CD14-positive monocyte (primary cell): ENCODE measurements around the gene TMEM144. TPM values are rescaled to one million over a fixed set of nuclear protein-coding genes. Genes with fewer than 3 reads are reported as not detected.

Experiments
- DNase-seq, 3 donors: peaks; one replicate each; pipeline ENCODE4 v3.0.0-alpha.2; 2011 to 2022
- H2AFZ ChIP-seq: 2 replicates; pipeline ENCODE4 v1.6.0; 2012; ENCODE audit warnings: mild to moderate bottlenecking, low read depth, low read length, inconsistent platforms; ENCODE audit not compliant: insufficient read depth, poor library complexity, severe bottlenecking
- H3K27ac ChIP-seq, 2 donors: 1 replicate in 1 of 2; 2 replicates in 1 of 2; pipeline ENCODE4 v1.5.1; 2012 to 2013; ENCODE audit warnings: low read length in 2 of 2, control low read depth in 1 of 2, inconsistent platforms in 1 of 2, low read depth in 1 of 2, mild to moderate bottlenecking in 1 of 2
- H3K27me3 ChIP-seq, 2 donors: one replicate each; pipeline versions ENCODE4 v1.6.0 to v1.6.1; 2011 to 2013; ENCODE audit warnings: low read length in 2 of 2; ENCODE audit not compliant: control insufficient read depth in 2 of 2, insufficient read depth in 2 of 2
- H3K36me3 ChIP-seq, 2 donors: replicated peaks in 1 of 2; 1 replicate in 1 of 2; 2 replicates in 1 of 2; pipeline versions ENCODE4 v1.5.1 to v1.6.1; 2012 to 2013; ENCODE audit warnings: low read length in 2 of 2, control low read depth in 1 of 2, inconsistent platforms in 1 of 2, mild to moderate bottlenecking in 1 of 2; ENCODE audit not compliant: insufficient read depth in 2 of 2, control insufficient read depth in 1 of 2
- H3K4me1 ChIP-seq, 2 donors: 1 replicate in 1 of 2; 2 replicates in 1 of 2; pipeline versions ENCODE4 v1.5.1 to v1.6.1; 2012 to 2013; ENCODE audit warnings: low read length in 2 of 2, control low read depth in 1 of 2, inconsistent platforms in 1 of 2, mild to moderate bottlenecking in 1 of 2, moderate library complexity in 1 of 2; ENCODE audit not compliant: insufficient read depth in 2 of 2, control insufficient read depth in 1 of 2
- H3K4me2 ChIP-seq: replicated peaks from 2 replicates; pipeline ENCODE3; 2012; ENCODE audit warnings: low read length, moderate library complexity, mild to moderate bottlenecking; ENCODE audit not compliant: poor library complexity, severe bottlenecking; ENCODE audit errors: extremely low read depth
- H3K4me3 ChIP-seq, 3 experiments: fragments of 200-600 bp in 1 of 3; sonication (generic) in 1 of 3; replicated peaks in 1 of 3; 1 replicate in 2 of 3; 2 replicates in 1 of 3; pipeline ENCODE4 v1.5.1; 2011 to 2013; ENCODE audit warnings: low read length in 3 of 3, mild to moderate bottlenecking in 3 of 3, control low read depth in 2 of 3, low read depth in 2 of 3, inconsistent platforms in 1 of 3, moderate library complexity in 1 of 3
- H3K79me2 ChIP-seq: 2 replicates; pipeline ENCODE4 v1.6.0; 2012; ENCODE audit warnings: mild to moderate bottlenecking, control low read depth, inconsistent platforms, low read length, moderate library complexity; ENCODE audit not compliant: insufficient read depth
- H3K9ac ChIP-seq: 2 replicates; pipeline ENCODE4 v1.6.0; 2017; ENCODE audit warnings: low read length, mild to moderate bottlenecking; ENCODE audit not compliant: insufficient read depth, poor library complexity, severe bottlenecking
- H3K9me3 ChIP-seq, 2 donors: replicated peaks in 1 of 2; 1 replicate in 1 of 2; 2 replicates in 1 of 2; pipeline versions ENCODE4 v1.5.1 to v1.6.1; 2012 to 2013; ENCODE audit warnings: low read length in 2 of 2, control low read depth in 1 of 2; ENCODE audit not compliant: control insufficient read depth in 1 of 2, insufficient read depth in 1 of 2
- H4K20me1 ChIP-seq: 2 replicates; pipeline ENCODE4 v1.6.0; 2012; ENCODE audit warnings: mild to moderate bottlenecking, low read length, control low read depth, moderate library complexity; ENCODE audit not compliant: insufficient read depth
- H3K27ac Mint-ChIP-seq, 7 donors: one replicate each; pipeline ENCODE4 v1.8.0; 2020; ENCODE audit warnings: mild to moderate bottlenecking in 7 of 7, mixed read lengths in 7 of 7, moderate library complexity in 6 of 7, inconsistent platforms in 2 of 7
- H3K27me3 Mint-ChIP-seq, 3 donors: one replicate each; pipeline ENCODE4 v1.8.0; 2021 to 2022; ENCODE audit warnings: low read depth in 3 of 3, mild to moderate bottlenecking in 3 of 3, mixed read lengths in 3 of 3, moderate library complexity in 3 of 3, inconsistent platforms in 1 of 3
- H3K36me3 Mint-ChIP-seq, 2 donors: one replicate each; pipeline ENCODE4 v1.8.0; 2020; ENCODE audit warnings: mixed read lengths in 2 of 2, inconsistent platforms in 1 of 2, mild to moderate bottlenecking in 1 of 2
- H3K4me1 Mint-ChIP-seq: one replicate; pipeline ENCODE4 v1.8.0; 2020; ENCODE audit warnings: mild to moderate bottlenecking, mixed read lengths
- H3K4me3 Mint-ChIP-seq, 2 donors: one replicate each; pipeline ENCODE4 v1.8.0; 2020; ENCODE audit warnings: mild to moderate bottlenecking in 2 of 2, mixed read lengths in 2 of 2, moderate library complexity in 1 of 2
- H3K9me3 Mint-ChIP-seq, 7 donors: one replicate each; pipeline ENCODE4 v1.8.0; 2020 to 2022; ENCODE audit warnings: mixed read lengths in 7 of 7, mild to moderate bottlenecking in 6 of 7, moderate library complexity in 6 of 7, inconsistent platforms in 2 of 7
- WGBS: methylation state at CpG from one replicate; pipeline ENCODE4 v1.1.5; 2013; ENCODE audit warnings: missing lambda C conversion rate; ENCODE audit not compliant: insufficient coverage; 5-methylcytosine and 5-hydroxymethylcytosine counted together
- intact Hi-C, 2 donors: fragments of 100-400 bp; cut with micrococcal nuclease; formaldehyde crosslinking; loops; one replicate each; pipeline versions ENCODE4 v1.15.0 to v1.15.1; 2023
- polyA plus RNA-seq, 3 donors: library from polyadenylated mRNA; depleted of rRNA in 1 of 3; unstranded in 2 of 3; stranded (reverse) in 1 of 3; fragments of 300-500 nt in 2 of 3; fragments of >200 nt in 1 of 3; fragmentation: Illumina TruSeq in 2 of 3; gene quantifications; 1 replicate in 2 of 3; 2 replicates in 1 of 3; pipeline ENCODE4 v1.2.3, GENCODE V29; 2012 to 2021
- TF ChIP-seq, protein P1 (sequence below): fragments of 200-600 bp; IDR thresholded peaks from one replicate; pipeline ENCODE4 v1.8.0; 2022; ENCODE audit warnings: antibody characterized with exemption, mild to moderate bottlenecking

Gene TMEM144
- polyA plus RNA-seq, 3 donors, result 1.0 to 27.9 (median 1.5) TPM

DNA sequence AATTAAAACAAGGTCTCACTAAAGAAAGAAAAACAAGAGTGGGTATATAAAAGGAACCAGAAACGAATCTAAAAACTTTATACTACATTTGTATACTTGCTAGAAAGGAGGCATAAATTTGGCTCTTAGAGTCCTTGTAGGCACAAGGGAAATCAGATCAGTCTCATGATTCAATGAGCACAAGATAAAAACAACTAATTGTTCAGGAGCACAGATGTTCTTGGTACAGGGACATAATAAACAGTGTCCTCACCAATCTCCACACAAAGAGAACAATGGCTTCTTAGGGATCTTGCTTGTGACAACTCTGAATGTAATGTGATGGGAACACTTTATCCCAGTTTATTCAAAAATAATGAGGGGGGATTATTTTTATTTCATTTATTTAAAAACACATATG lies 28.3 kb downstream of the TMEM144 start:
- TF ChIP-seq, protein P1, sequence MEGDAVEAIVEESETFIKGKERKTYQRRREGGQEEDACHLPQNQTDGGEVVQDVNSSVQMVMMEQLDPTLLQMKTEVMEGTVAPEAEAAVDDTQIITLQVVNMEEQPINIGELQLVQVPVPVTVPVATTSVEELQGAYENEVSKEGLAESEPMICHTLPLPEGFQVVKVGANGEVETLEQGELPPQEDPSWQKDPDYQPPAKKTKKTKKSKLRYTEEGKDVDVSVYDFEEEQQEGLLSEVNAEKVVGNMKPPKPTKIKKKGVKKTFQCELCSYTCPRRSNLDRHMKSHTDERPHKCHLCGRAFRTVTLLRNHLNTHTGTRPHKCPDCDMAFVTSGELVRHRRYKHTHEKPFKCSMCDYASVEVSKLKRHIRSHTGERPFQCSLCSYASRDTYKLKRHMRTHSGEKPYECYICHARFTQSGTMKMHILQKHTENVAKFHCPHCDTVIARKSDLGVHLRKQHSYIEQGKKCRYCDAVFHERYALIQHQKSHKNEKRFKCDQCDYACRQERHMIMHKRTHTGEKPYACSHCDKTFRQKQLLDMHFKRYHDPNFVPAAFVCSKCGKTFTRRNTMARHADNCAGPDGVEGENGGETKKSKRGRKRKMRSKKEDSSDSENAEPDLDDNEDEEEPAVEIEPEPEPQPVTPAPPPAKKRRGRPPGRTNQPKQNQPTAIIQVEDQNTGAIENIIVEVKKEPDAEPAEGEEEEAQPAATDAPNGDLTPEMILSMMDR, result no peak
- intact Hi-C loops, result no loop called here
- no peaks in the 10 kb centered on the region for H3K27me3 Mint-ChIP-seq

DNA sequence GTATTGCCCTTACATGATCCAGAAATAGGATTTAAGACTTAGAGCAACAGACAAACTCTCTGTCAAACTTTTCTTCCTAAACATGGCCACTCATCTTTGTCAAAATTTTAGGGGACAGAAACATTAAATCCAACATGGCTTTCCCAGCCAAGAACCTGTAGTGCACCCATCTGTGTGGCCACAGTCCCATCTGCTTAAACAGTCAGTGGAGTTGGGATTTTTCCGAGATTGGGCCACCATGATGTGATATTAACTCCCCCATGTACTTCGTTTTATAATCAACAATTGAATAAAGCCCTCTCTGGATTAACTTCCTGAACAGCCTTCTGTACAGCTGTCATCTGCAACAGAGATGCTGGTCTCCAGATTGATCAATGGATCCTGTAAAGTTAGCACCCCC lies 28.9 kb downstream of the TMEM144 start:
- Histone ChIP-seq H3K9ac (no peak overlapping the region), H2AFZ (no peak overlapping the region), H3K4me3 (no peak overlapping the region), H3K79me2 (no peaks in the 10 kb centered on the region), H3K27ac (no peak overlapping the region), H3K36me3 (peaks cover 38 to 95% of the 10 kb centered on the region in 2 donors), H3K4me1 (no peaks in the 10 kb centered on the region), H3K27me3 (no peaks in the 10 kb centered on the region), H4K20me1 (no peaks in the 10 kb centered on the region), H3K4me2 (no peak overlapping the region), H3K9me3 (no peaks in the 10 kb centered on the region)
- Mint-ChIP-seq H3K9me3 (no peaks in the 10 kb centered on the region), H3K4me3 (no peak overlapping the region), H3K27ac (no peak overlapping the region), H3K36me3 (peaks cover 66 to 83% of the 10 kb centered on the region in 2 donors), H3K27me3 (no peaks in the 10 kb centered on the region), H3K4me1 (peaks cover 12% of the 10 kb centered on the region)
- TF ChIP-seq, protein P1, result no peak
- intact Hi-C loops, result no loop called here
- DNase-seq, result no peak
- no CpG with 5 or more reads among the region's 2 CpGs for WGBS

More for the DNA sequence above, 28.3 kb downstream of the TMEM144 start:
- Mint-ChIP-seq H3K36me3 (peaks cover 69 to 86% of the 10 kb centered on the region in 2 donors), H3K27ac (no peak overlapping the region), H3K4me3 (no peak overlapping the region), H3K9me3 (no peaks in the 10 kb centered on the region), H3K4me1 (peaks cover 12% of the 10 kb centered on the region)
- no peak for DNase-seq
- no peak overlapping the region for H3K4me2 ChIP-seq
- no CpG with 5 or more reads among the region's 1 CpG for WGBS
- no peaks in the 10 kb centered on the region for H3K27me3 ChIP-seq
- no peaks in the 10 kb centered on the region for H4K20me1 ChIP-seq
- no peak overlapping the region for H2AFZ ChIP-seq
- no peak overlapping the region for H3K4me3 ChIP-seq
- H3K36me3 ChIP-seq, result peaks cover 37 to 96% of the 10 kb centered on the region in 2 donors
- no peak overlapping the region for H3K27ac ChIP-seq
- H3K4me1 ChIP-seq, result no peaks in the 10 kb centered on the region
- H3K9ac ChIP-seq, result no peak overlapping the region
- no peaks in the 10 kb centered on the region for H3K9me3 ChIP-seq
- no peaks in the 10 kb centered on the region for H3K79me2 ChIP-seq
